OCI-LY7 (cell line): ENCODE results near the gene DFFB. TPM values are rescaled to one million over a fixed set of nuclear protein-coding genes. Genes with fewer than 3 reads are reported as not detected.
A peak's percentile ranks its signal among the peaks of the same experiment; 100 is the strongest.

Source experiments
- BruUV-seq: library from RNA; stranded (reverse); fragments of 400-500 nt; replicated peaks from 2 replicates; lab custom pipeline; 2021; lab: Mats Ljungman, UMichigan
- CTCF ChIA-PET: fragments of 300-600 bp; sonication (Branson Sonifier 250); formaldehyde crosslinking; loops from one replicate; lab custom pipeline; 2022; ENCODE audit warnings: antibody characterized with exemption; ENCODE audit not compliant: unreplicated experiment; lab: Charles Lee
- POLR2A ChIA-PET: fragments of 300-600 bp; sonication (Branson Sonifier 250); formaldehyde crosslinking; loops from one replicate; lab custom pipeline; 2022; ENCODE audit warnings: antibody characterized with exemption; lab: Charles Lee
- DNase-seq: peaks from one replicate; pipeline ENCODE4 v3.0.0-alpha.2; 2015; ENCODE audit warnings: low spot score
- H2AFZ ChIP-seq: fragments of 200-600 bp; sonication (generic), shearing (Covaris generic); 2 replicates; pipeline ENCODE4 v1.6.1; 2014; ENCODE audit warnings: mild to moderate bottlenecking, antibody characterized with exemption, low read length, moderate library complexity
- H3K27ac ChIP-seq: fragments of 200-600 bp; sonication (generic); 2 replicates; pipeline ENCODE4 v1.5.1; 2014; ENCODE audit warnings: mixed run types, low read depth, mild to moderate bottlenecking, moderate library complexity, low read length, inconsistent platforms; ENCODE audit not compliant: poor library complexity, severe bottlenecking
- H3K36me3 ChIP-seq: fragments of 200-600 bp; sonication (generic); 2 replicates; pipeline ENCODE4 v1.6.1; 2014; ENCODE audit warnings: mild to moderate bottlenecking, antibody characterized with exemption, low read length, moderate library complexity, mixed read lengths; ENCODE audit not compliant: insufficient read depth
- H3K4me1 ChIP-seq: fragments of 200-600 bp; sonication (generic); 2 replicates; pipeline ENCODE4 v1.5.1; 2014; ENCODE audit warnings: mild to moderate bottlenecking, low read length; ENCODE audit not compliant: insufficient read depth, poor library complexity, severe bottlenecking
- H3K4me2 ChIP-seq: fragments of 200-600 bp; sonication (generic); 2 replicates; pipeline ENCODE4 v1.6.1; 2014; ENCODE audit warnings: mild to moderate bottlenecking, low read length
- H3K4me3 ChIP-seq: fragments of 200-600 bp; sonication (generic); 2 replicates; pipeline ENCODE4 v1.5.1; 2014; ENCODE audit warnings: mild to moderate bottlenecking, low read depth, low read length; ENCODE audit not compliant: poor library complexity, severe bottlenecking
- H3K79me2 ChIP-seq: fragments of 200-600 bp; sonication (generic); 2 replicates; pipeline ENCODE4 v1.6.1; 2016; ENCODE audit warnings: low read depth, mild to moderate bottlenecking, low read length, moderate library complexity, mixed read lengths; ENCODE audit not compliant: insufficient read depth
- H3K9me2 ChIP-seq: fragments of 200-600 bp; sonication (generic); 2 replicates; pipeline ENCODE4 v1.6.1; 2016; ENCODE audit warnings: mild to moderate bottlenecking, low read length, mixed read lengths; ENCODE audit not compliant: insufficient read depth
- H3K9me3 ChIP-seq: fragments of 200-600 bp; sonication (generic); 2 replicates; pipeline ENCODE4 v1.6.1; 2014; ENCODE audit warnings: mild to moderate bottlenecking, mixed run types, low read length, mixed read lengths
- H4K20me1 ChIP-seq: fragments of 200-600 bp; sonication (generic); 2 replicates; pipeline ENCODE4 v1.6.1; 2014; ENCODE audit warnings: mild to moderate bottlenecking, antibody characterized with exemption, low read length, moderate library complexity, mixed read lengths; ENCODE audit not compliant: insufficient read depth
- EZH2phosphoT487 ChIP-seq: fragments of 200-600 bp; sonication (generic); IDR thresholded peaks from 2 replicates; pipeline ENCODE4 v1.6.1; 2018; ENCODE audit warnings: low read depth, borderline replicate concordance, mild to moderate bottlenecking, mixed run types, antibody characterized with exemption, low read length, moderate library complexity, mixed read lengths
- intact Hi-C: fragments of 100-400 bp; cut with micrococcal nuclease; formaldehyde crosslinking; loops from one replicate; pipeline ENCODE4 v1.10.0; 2022; ENCODE audit not compliant: unreplicated experiment
- total RNA-seq, 2 experiments: library from RNA; depleted of rRNA in 1 of 2; stranded (reverse); fragments of >200 nt in 1 of 2; shearing (Covaris generic) in 1 of 2; gene quantifications; 2 replicates each; pipeline ENCODE4 v1.2.3, GENCODE V29; 2014 to 2022
- TF ChIP-seq, protein P1 (sequence below): fragments of 200-600 bp; sonication (generic); conservative IDR thresholded peaks from 2 replicates; pipeline ENCODE4 v1.5.1; 2014; ENCODE audit warnings: mild to moderate bottlenecking, antibody characterized with exemption, low read length, moderate library complexity, mixed read lengths

DFFB gene
- total RNA-seq, 2 experiments from 2014 or later, result 15.2 to 17.9 TPM

DNA sequence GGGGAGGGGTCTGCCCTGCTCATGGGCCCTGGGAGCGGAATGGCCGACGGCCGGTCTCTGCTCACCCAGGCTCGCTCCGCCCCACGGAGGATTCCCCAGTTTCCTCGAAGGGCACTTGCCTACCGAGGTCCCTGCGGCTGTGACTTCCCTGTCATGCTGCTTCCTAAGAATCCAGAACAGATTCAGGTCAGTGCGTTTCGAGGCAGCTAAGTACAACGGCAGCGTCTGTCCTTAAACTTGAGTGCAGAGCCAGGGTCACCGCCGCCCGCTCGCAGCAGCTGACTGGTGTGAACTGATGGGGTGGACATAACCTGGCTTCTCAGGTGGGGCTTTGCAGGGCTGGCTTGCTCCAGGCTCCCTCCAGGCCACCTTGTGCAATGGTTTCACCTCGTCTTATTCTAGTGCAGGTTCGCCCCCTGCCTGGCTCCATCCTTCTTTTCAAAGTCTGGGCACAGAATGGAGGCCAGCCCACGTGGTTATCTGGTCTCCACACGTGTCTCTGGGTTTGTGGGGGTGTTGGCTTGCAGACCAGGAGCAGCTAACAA lies 50.4 kb downstream of the DFFB start:
- Histone ChIP-seq H4K20me1 (no peaks in the 10 kb centered on the region), H3K36me3 (peaks cover 5% of the 10 kb centered on the region; the same call in 1 of the 2 replicates), H3K9me3 (no peaks in the 10 kb centered on the region), H3K4me1 (peaks cover 89% of the 10 kb centered on the region), H3K27ac (peak overlapping the region; percentile 100), H3K79me2 (peaks cover 66% of the 10 kb centered on the region), H3K9me2 (no peaks in the 10 kb centered on the region), H2AFZ (no peak overlapping the region), H3K4me2 (peak overlapping the region; percentile 88), H3K4me3 (peak overlapping the region; percentile 28)
- ChIA-PET CTCF (interaction anchor here (1.7 kb wide), 1 partner anchor 50 kb away, joined by 7 read pairs; the partner anchor contains the start of genes CEP104 and DFFB), POLR2A (interaction anchor here (1.0 to 1.6 kb wide), 2 partner anchors 136 to 402 kb away, joined by 3 to 6 read pairs; no protein-coding TSS in a partner anchor)
- intact Hi-C loops, result loop anchor here (1.0 kb wide), 1 partner anchor 50 kb away; the partner anchor contains the start of genes CEP104 and DFFB
- BruUV-seq, result no TSS peak
- DNase-seq, result peak; percentile 41
- TF ChIP-seq, protein P1, sequence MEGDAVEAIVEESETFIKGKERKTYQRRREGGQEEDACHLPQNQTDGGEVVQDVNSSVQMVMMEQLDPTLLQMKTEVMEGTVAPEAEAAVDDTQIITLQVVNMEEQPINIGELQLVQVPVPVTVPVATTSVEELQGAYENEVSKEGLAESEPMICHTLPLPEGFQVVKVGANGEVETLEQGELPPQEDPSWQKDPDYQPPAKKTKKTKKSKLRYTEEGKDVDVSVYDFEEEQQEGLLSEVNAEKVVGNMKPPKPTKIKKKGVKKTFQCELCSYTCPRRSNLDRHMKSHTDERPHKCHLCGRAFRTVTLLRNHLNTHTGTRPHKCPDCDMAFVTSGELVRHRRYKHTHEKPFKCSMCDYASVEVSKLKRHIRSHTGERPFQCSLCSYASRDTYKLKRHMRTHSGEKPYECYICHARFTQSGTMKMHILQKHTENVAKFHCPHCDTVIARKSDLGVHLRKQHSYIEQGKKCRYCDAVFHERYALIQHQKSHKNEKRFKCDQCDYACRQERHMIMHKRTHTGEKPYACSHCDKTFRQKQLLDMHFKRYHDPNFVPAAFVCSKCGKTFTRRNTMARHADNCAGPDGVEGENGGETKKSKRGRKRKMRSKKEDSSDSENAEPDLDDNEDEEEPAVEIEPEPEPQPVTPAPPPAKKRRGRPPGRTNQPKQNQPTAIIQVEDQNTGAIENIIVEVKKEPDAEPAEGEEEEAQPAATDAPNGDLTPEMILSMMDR, result no peak
- no peak for TF ChIP-seq EZH2phosphoT487

DNA sequence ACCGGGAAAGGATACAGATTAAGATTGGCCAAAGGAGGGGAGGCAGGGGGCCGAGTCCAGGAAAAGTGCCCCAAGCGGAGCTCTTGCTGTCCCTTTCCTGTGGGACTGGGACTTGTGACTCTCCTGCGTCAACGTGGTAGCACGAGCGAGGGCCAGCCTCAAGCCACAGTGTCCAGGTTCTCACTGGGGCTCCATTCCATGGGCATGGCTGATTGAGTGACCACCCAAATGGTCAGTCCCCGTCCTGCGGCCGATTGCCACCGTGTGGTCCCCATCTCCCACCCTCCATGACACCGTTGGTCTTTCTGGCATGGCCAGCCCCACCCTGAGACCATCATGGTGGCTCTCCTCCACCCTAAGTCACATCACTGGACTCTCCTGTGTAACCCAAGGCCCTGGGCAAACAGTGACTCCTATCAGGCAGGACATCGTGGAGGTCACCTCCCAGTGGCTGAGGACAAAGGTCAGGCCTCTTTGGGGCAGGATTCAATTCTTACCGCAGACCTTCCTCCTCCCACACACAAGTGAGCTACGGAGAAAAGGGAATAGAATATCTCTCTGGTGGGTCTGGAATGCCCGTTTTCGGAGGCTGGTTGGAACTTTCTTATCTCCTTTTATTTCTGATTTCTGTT lies 51.7 kb downstream of the DFFB start:
- Histone ChIP-seq H3K4me2 (peak overlapping the region; percentile 88), H3K27ac (peak overlapping the region; percentile 100), H3K4me1 (peaks cover 83% of the 10 kb centered on the region), H3K4me3 (peak overlapping the region; percentile 83), H3K9me3 (no peaks in the 10 kb centered on the region), H3K9me2 (no peaks in the 10 kb centered on the region), H4K20me1 (no peaks in the 10 kb centered on the region), H3K79me2 (peaks cover 76% of the 10 kb centered on the region), H2AFZ (no peak overlapping the region), H3K36me3 (peaks cover 18% of the 10 kb centered on the region; the same call in 1 of the 2 replicates)
- intact Hi-C loops, result no loop called here
- TF ChIP-seq EZH2phosphoT487, result no peak
- TF ChIP-seq, protein P1, result no peak
- BruUV-seq, result no TSS peak
- ChIA-PET CTCF (no interaction called here), POLR2A (no interaction called here)
- DNase-seq, result peak; percentile 27
